WTC11 (cell line): ENCODE measurements around the gene KAT2B. TPM values are rescaled to one million over a fixed set of nuclear protein-coding genes. Genes with fewer than 3 reads are reported as not detected.

Experiments
- ATAC-seq: fragments of 200-7000 bp; cut with Tn5 transposase; 2 replicates; pipeline ENCODE4 v1.10.0; 2021; ENCODE audit warnings: mild to moderate bottlenecking, moderate library complexity
- CTCF ChIA-PET: fragments of 300-600 bp; sonication (Branson Sonifier 250); formaldehyde crosslinking; loops from one replicate; lab custom pipeline; 2021; ENCODE audit warnings: antibody characterized with exemption; lab: Charles Lee
- POLR2A ChIA-PET: fragments of 350-600 bp; sonication (Branson Sonifier 250); formaldehyde crosslinking; loops from one replicate; lab custom pipeline; 2021; ENCODE audit warnings: antibody characterized with exemption; lab: Charles Lee
- DNase-seq: peaks from one replicate; pipeline ENCODE4 v3.0.0; 2021; ENCODE audit warnings: low spot score
- H3K27ac Mint-ChIP-seq: 2 replicates; pipeline ENCODE4 v1.8.0; 2021; ENCODE audit warnings: mixed read lengths
- H3K27me3 Mint-ChIP-seq: 2 replicates; pipeline ENCODE4 v1.8.0; 2021; ENCODE audit warnings: low read depth, mild to moderate bottlenecking, moderate library complexity, mixed read lengths
- H3K36me3 Mint-ChIP-seq: 2 replicates; pipeline ENCODE4 v1.8.0; 2021; ENCODE audit warnings: mixed read lengths
- H3K4me1 Mint-ChIP-seq: 2 replicates; pipeline ENCODE4 v1.8.0; 2022; ENCODE audit warnings: mixed read lengths
- H3K4me3 Mint-ChIP-seq: 2 replicates; pipeline ENCODE4 v1.8.0; 2021; ENCODE audit warnings: mild to moderate bottlenecking, moderate library complexity, mixed read lengths
- H3K9me3 Mint-ChIP-seq: 2 replicates; pipeline ENCODE4 v1.8.0; 2021; ENCODE audit warnings: mixed read lengths
- ARID4B ChIP-seq: sonication (generic); formaldehyde crosslinking; IDR thresholded peaks from 2 replicates; pipeline ENCODE4 v1.8.0; 2023; ENCODE audit warnings: missing genetic modification reagents, mild to moderate bottlenecking, borderline replicate concordance
- CREM ChIP-seq: sonication (generic); formaldehyde crosslinking; IDR thresholded peaks from 2 replicates; pipeline ENCODE4 v1.8.1; 2022; ENCODE audit warnings: mild to moderate bottlenecking, missing genetic modification reagents, moderate library complexity
- FOXK1 ChIP-seq: sonication (generic); formaldehyde crosslinking; IDR thresholded peaks from 2 replicates; pipeline ENCODE4 v1.8.0; 2022; ENCODE audit warnings: mild to moderate bottlenecking, moderate library complexity, missing genetic modification reagents
- FOXP4 ChIP-seq: sonication (generic); formaldehyde crosslinking; IDR thresholded peaks from 2 replicates; pipeline ENCODE4 v1.8.0; 2022; ENCODE audit warnings: mild to moderate bottlenecking, missing genetic modification reagents
- GABPB1 ChIP-seq: sonication (generic); formaldehyde crosslinking; IDR thresholded peaks from 2 replicates; pipeline ENCODE4 v1.8.1; 2023; ENCODE audit warnings: mild to moderate bottlenecking, missing genetic modification reagents
- IRF1 ChIP-seq: sonication (generic); formaldehyde crosslinking; IDR thresholded peaks from 2 replicates; pipeline ENCODE4 v1.8.0; 2023; ENCODE audit warnings: missing genetic modification reagents
- MAX ChIP-seq: sonication (generic); formaldehyde crosslinking; IDR thresholded peaks from 2 replicates; pipeline ENCODE4 v1.8.0; 2022; ENCODE audit warnings: mild to moderate bottlenecking, missing genetic modification reagents
- MLX ChIP-seq: sonication (generic); formaldehyde crosslinking; IDR thresholded peaks from 2 replicates; pipeline ENCODE4 v1.8.1; 2023; ENCODE audit warnings: mild to moderate bottlenecking, missing genetic modification reagents, moderate library complexity
- NFATC4 ChIP-seq: fragments of 250-450 bp; sonication (Bioruptor Pico); IDR thresholded peaks from 2 replicates; pipeline ENCODE4 v1.9.0; 2021; ENCODE audit warnings: mild to moderate bottlenecking
- PREB ChIP-seq: sonication (generic); formaldehyde crosslinking; IDR thresholded peaks from 2 replicates; pipeline ENCODE4 v1.8.1; 2022; ENCODE audit warnings: mild to moderate bottlenecking, missing genetic modification reagents, moderate library complexity, borderline replicate concordance
- TEAD4 ChIP-seq: sonication (generic); formaldehyde crosslinking; IDR thresholded peaks from 2 replicates; pipeline ENCODE4 v1.8.0; 2022; ENCODE audit warnings: mild to moderate bottlenecking, missing genetic modification reagents
- USF2 ChIP-seq: sonication (generic); formaldehyde crosslinking; IDR thresholded peaks from 2 replicates; pipeline ENCODE4 v1.8.1; 2023; ENCODE audit warnings: mild to moderate bottlenecking, missing genetic modification reagents, moderate library complexity
- ZNF232 ChIP-seq: sonication (generic); formaldehyde crosslinking; IDR thresholded peaks from 2 replicates; pipeline ENCODE4 v1.8.0; 2022; ENCODE audit warnings: mild to moderate bottlenecking, missing genetic modification reagents
- ZNF281 ChIP-seq: sonication (generic); formaldehyde crosslinking; IDR thresholded peaks from 2 replicates; pipeline ENCODE4 v1.8.0; 2023; ENCODE audit warnings: mild to moderate bottlenecking, missing genetic modification reagents
- ZNF317 ChIP-seq: sonication (generic); formaldehyde crosslinking; IDR thresholded peaks from 2 replicates; pipeline ENCODE4 v1.8.1; 2023; ENCODE audit warnings: low read depth, mild to moderate bottlenecking, moderate library complexity, missing genetic modification reagents, borderline replicate concordance
- ZNF396 ChIP-seq: fragments of 250-450 bp; sonication (Bioruptor Pico); IDR thresholded peaks from 2 replicates; pipeline ENCODE4 v1.8.0; 2021; ENCODE audit warnings: mild to moderate bottlenecking, moderate library complexity, borderline replicate concordance
- ZNF416 ChIP-seq: fragments of 250-450 bp; sonication (Bioruptor Pico); IDR thresholded peaks from 2 replicates; pipeline ENCODE4 v1.9.0; 2021; ENCODE audit warnings: mild to moderate bottlenecking, inconsistent platforms
- ZNF512 ChIP-seq: sonication (generic); formaldehyde crosslinking; IDR thresholded peaks from 2 replicates; pipeline ENCODE4 v1.8.1; 2022; ENCODE audit warnings: missing genetic modification reagents, borderline replicate concordance
- total RNA-seq: library from RNA; stranded (reverse); gene quantifications from 3 replicates; pipeline ENCODE4 v1.2.3, GENCODE V29; 2021

Gene KAT2B
- total RNA-seq, 1 experiment from 2014 or later, result 2.7 TPM

GRCh38 chr3:20194793-20195460 lies 154.7 kb downstream of the KAT2B start (continued):
- TF ChIP-seq IRF1 (no peak), GABPB1 (CRISPR knock-in tag) (no peak), ZNF281 (CRISPR knock-in tag) (no peak), TEAD4 (no peak), MLX (CRISPR knock-in tag) (no peak), PREB (CRISPR knock-in tag) (no peak), ZNF232 (CRISPR knock-in tag) (no peak), CREM (CRISPR knock-in tag) (no peak), MAX (CRISPR knock-in tag) (no peak)

GRCh38 chr3:20197775-20198174 lies 157.5 kb downstream of the KAT2B start:
- ATAC-seq (no peak), DNase-seq (no peak)
- Mint-ChIP-seq H3K9me3 (no peaks in the 10 kb centered on the region), H3K27me3 (no peaks in the 10 kb centered on the region), H3K4me1 (no peaks in the 10 kb centered on the region), H3K4me3 (no peak overlapping the region), H3K27ac (peak overlapping the region; percentile 5; the same call in 1 of the 2 replicates), H3K36me3 (no peaks in the 10 kb centered on the region)
- CTCF ChIA-PET, result no interaction called here
- TF ChIP-seq ZNF317 (no peak), NFATC4 (CRISPR knock-in tag) (no peak), ARID4B (no peak), ZNF512 (CRISPR knock-in tag) (no peak), FOXP4 (CRISPR knock-in tag) (no peak), USF2 (CRISPR knock-in tag) (no peak), ZNF396 (CRISPR knock-in tag) (no peak), ZNF416 (no peak), FOXK1 (CRISPR knock-in tag) (no peak)
- POLR2A ChIA-PET, result interaction anchor here (0.7 kb wide), 1 partner anchor 305 kb away, joined by 3 read pairs; no protein-coding TSS in a partner anchor
